Suprapubic skin (tissue), 4 donors: Measurements from ENCODE around the gene FBXL20. TPM values are rescaled to one million over a fixed set of nuclear protein-coding genes. Genes with fewer than 3 reads are reported as not detected.
"Not testable (repeated sequence)": the region's sequence is repeated elsewhere in the genome, so short reads cannot be mapped to it uniquely, and the experiment has no call there.

Source experiments
- DNase-seq, 2 donors: peaks; one replicate each; pipeline ENCODE4 v3.0.0-alpha.2; 2019; ENCODE audit warnings: low spot score in 2 of 2
- H3K27ac ChIP-seq: fragments of 200-600 bp; sonication (generic); one replicate; pipeline ENCODE4 v1.5.1; 2019
- H3K27me3 ChIP-seq: fragments of 200-600 bp; sonication (generic); one replicate; pipeline ENCODE4 v1.5.1; 2019
- H3K36me3 ChIP-seq: fragments of 200-600 bp; sonication (generic); one replicate; pipeline ENCODE4 v1.5.1; 2019
- H3K4me1 ChIP-seq: fragments of 200-600 bp; sonication (generic); one replicate; pipeline ENCODE4 v1.5.1; 2019
- H3K4me3 ChIP-seq: fragments of 200-600 bp; sonication (generic); one replicate; pipeline ENCODE4 v1.5.1; 2019; ENCODE audit warnings: mild to moderate bottlenecking
- H3K9me3 ChIP-seq: fragments of 200-600 bp; sonication (generic); one replicate; pipeline ENCODE4 v1.5.1; 2019
- CTCF ChIP-seq, 2 donors: fragments of 200-600 bp in 1 of 2; fragments of 450-650 bp in 1 of 2; sonication (generic) in 1 of 2; IDR thresholded peaks; one replicate each; pipeline ENCODE4 v1.5.1; 2016 to 2019; ENCODE audit warnings: antibody characterized with exemption in 2 of 2, mild to moderate bottlenecking in 1 of 2, moderate library complexity in 1 of 2
- EP300 ChIP-seq: sonication (generic); formaldehyde crosslinking; IDR thresholded peaks from one replicate; pipeline ENCODE4 v1.6.1; 2017; ENCODE audit warnings: antibody characterized with exemption
- POLR2A ChIP-seq, 2 donors: fragments of 450-650 bp; IDR thresholded peaks; one replicate each; pipeline ENCODE4 v1.6.1; 2017; ENCODE audit warnings: antibody characterized with exemption in 2 of 2, mild to moderate bottlenecking in 2 of 2, moderate library complexity in 2 of 2
- POLR2AphosphoS5 ChIP-seq, 3 donors: sonication (generic); formaldehyde crosslinking; IDR thresholded peaks; one replicate each; pipeline ENCODE4 v1.6.1; 2017; ENCODE audit warnings: antibody characterized with exemption in 3 of 3
- WGBS: methylation state at CpG from one replicate; pipeline ENCODE4 v1.1.5; 2018; 5-methylcytosine and 5-hydroxymethylcytosine counted together
- total RNA-seq, 4 donors: library from RNA; depleted of rRNA; stranded (reverse); fragments of >200 nt; gene quantifications; one replicate each; pipeline ENCODE4 v1.1.0, GENCODE V29; 2016

FBXL20 gene
- total RNA-seq, 4 donors from 2014 or later = 21.0 to 40.7 (median 26.4) TPM

GRCh38 chr17:39443326-39443725 is 41.9 kb upstream of the FBXL20 start:
- Histone ChIP-seq H3K9me3 (no peaks in the 10 kb centered on the region), H3K27ac (no peak overlapping the region), H3K36me3 (peaks cover 88% of the 10 kb centered on the region), H3K4me1 (no peaks in the 10 kb centered on the region), H3K27me3 (no peaks in the 10 kb centered on the region), H3K4me3 (no peak overlapping the region)
- TF ChIP-seq CTCF (IDR thresholded peaks at IDR 0.05) (no peak), POLR2A (IDR thresholded peaks at IDR 0.05) (no peak), EP300 (no peak), POLR2AphosphoS5 (IDR thresholded peaks at IDR 0.05) (no peak)
- DNase-seq = no peak

- H3K4me3 ChIP-seq, H3K9me3 ChIP-seq, DNase-seq, H3K4me1 ChIP-seq, H3K27me3 ChIP-seq, H3K27ac ChIP-seq: not testable (repeated sequence)
- WGBS = 89% methylated on average over 2 of the region's 2 CpGs
- H3K36me3 ChIP-seq = peaks cover 96% of the 10 kb centered on the region
Measured at GRCh38 chr17:39439868-39440267, 38.4 kb upstream of the FBXL20 start.

- Histone ChIP-seq H3K4me3 (no peak overlapping the region), H3K27me3 (no peaks in the 10 kb centered on the region), H3K36me3 (peaks cover 100% of the 10 kb centered on the region), H3K4me1 (no peaks in the 10 kb centered on the region), H3K9me3 (no peaks in the 10 kb centered on the region), H3K27ac (no peak overlapping the region)
- DNase-seq = peak in 1 of 2 donors; percentile 69
- TF ChIP-seq POLR2A (IDR thresholded peaks at IDR 0.05) (no peak), CTCF (IDR thresholded peaks at IDR 0.05) (no peak), EP300 (no peak), POLR2AphosphoS5 (IDR thresholded peaks at IDR 0.05) (no peak)
- WGBS = 100% methylated on average over 4 of the region's 4 CpGs
Measured at GRCh38 chr17:39429600-39429999, 28.2 kb upstream of the FBXL20 start.

- no peaks in the 10 kb centered on the region for H3K9me3 ChIP-seq
- no peaks in the 10 kb centered on the region for H3K4me1 ChIP-seq
- TF ChIP-seq POLR2AphosphoS5 (IDR thresholded peaks at IDR 0.05) (no peak), CTCF (IDR thresholded peaks at IDR 0.05) (no peak), POLR2A (IDR thresholded peaks at IDR 0.05) (no peak), EP300 (no peak)
- peaks cover 90% of the 10 kb centered on the region for H3K36me3 ChIP-seq
- no peak overlapping the region for H3K27ac ChIP-seq
- H3K27me3 ChIP-seq = no peaks in the 10 kb centered on the region
- no peak for DNase-seq
- WGBS = 89% methylated on average over 1 of the region's 1 CpG
- H3K4me3 ChIP-seq = no peak overlapping the region
Measured at GRCh38 chr17:39416141-39416540, 14.7 kb upstream of the FBXL20 start.

GRCh38 chr17:39410279-39410678 is 8.9 kb upstream of the FBXL20 start:
- no peaks in the 10 kb centered on the region for H3K9me3 ChIP-seq
- no peaks in the 10 kb centered on the region for H3K27me3 ChIP-seq
- WGBS = 97% methylated on average over 13 of the region's 13 CpGs
- peaks cover 84% of the 10 kb centered on the region for H3K36me3 ChIP-seq
- TF ChIP-seq POLR2AphosphoS5 (IDR thresholded peaks at IDR 0.05) = no peak
- TF ChIP-seq POLR2A (IDR thresholded peaks at IDR 0.05) = no peak
- no peak for TF ChIP-seq EP300
- TF ChIP-seq CTCF (IDR thresholded peaks at IDR 0.05) = no peak
- no peaks in the 10 kb centered on the region for H3K4me1 ChIP-seq
- H3K27ac ChIP-seq = no peak overlapping the region
- peak in 1 of 2 donors; percentile 62 for DNase-seq
- H3K4me3 ChIP-seq = no peak overlapping the region

- Histone ChIP-seq H3K9me3 (no peaks in the 10 kb centered on the region), H3K27ac (no peak overlapping the region), H3K4me1 (no peaks in the 10 kb centered on the region), H3K27me3 (no peaks in the 10 kb centered on the region), H3K4me3 (no peak overlapping the region), H3K36me3 (peaks cover 66% of the 10 kb centered on the region)
- TF ChIP-seq CTCF (IDR thresholded peaks at IDR 0.05) = no peak
- TF ChIP-seq POLR2A (IDR thresholded peaks at IDR 0.05) = no peak
- no peak for TF ChIP-seq EP300
- TF ChIP-seq POLR2AphosphoS5 (IDR thresholded peaks at IDR 0.05) = no peak
- 80% methylated on average over 2 of the region's 2 CpGs for WGBS
- DNase-seq = no peak
Measured at GRCh38 chr17:39408360-39408759, 6.9 kb upstream of the FBXL20 start.
